GM12878 (cell line): ENCODE results near the gene HERC2.

Experiments used
- CEBPB ChIP-seq, 2 experiments: fragments of 150-350 bp in 1 of 2; IDR thresholded peaks; 2 replicates each; pipeline ENCODE4 v1.6.1; 2012 to 2014; ENCODE audit warnings: low read depth in 2 of 2, low read length in 2 of 2, borderline replicate concordance in 1 of 2, inconsistent platforms in 1 of 2
- CTCF ChIP-seq, 3 experiments: IDR thresholded peaks in 2 of 3; conservative IDR thresholded peaks in 1 of 3; 2 replicates each; pipeline ENCODE4 v1.5.1; 2011; ENCODE audit warnings: low read depth in 3 of 3, low read length in 3 of 3, mild to moderate bottlenecking in 3 of 3, control low read depth in 2 of 3, moderate library complexity in 2 of 3, inconsistent platforms in 1 of 3, mixed read lengths in 1 of 3; ENCODE audit not compliant: control insufficient read depth in 2 of 3, insufficient read depth in 1 of 3; ENCODE audit errors: extremely low read depth in 1 of 3
- NR2F1 ChIP-seq: fragments of 450-650 bp; conservative IDR thresholded peaks from 2 replicates; pipeline ENCODE4 v1.6.1; 2017; ENCODE audit warnings: mild to moderate bottlenecking
- POLR2A ChIP-seq: IDR thresholded peaks from 2 replicates; pipeline ENCODE4 v1.6.1; 2011; ENCODE audit warnings: low read depth, mild to moderate bottlenecking, low read length
- SRF ChIP-seq, 2 experiments: IDR thresholded peaks; 2 replicates each; pipeline ENCODE4 v1.6.1; 2011; ENCODE audit warnings: low read depth in 2 of 2, low read length in 2 of 2, mild to moderate bottlenecking in 1 of 2, moderate library complexity in 1 of 2
- TCF12 ChIP-seq: IDR thresholded peaks from 2 replicates; pipeline ENCODE4 v1.6.1; 2011; ENCODE audit warnings: low read depth, mild to moderate bottlenecking, low read length
- ZBTB40 ChIP-seq: fragments of 450-650 bp; IDR thresholded peaks from 2 replicates; pipeline ENCODE4 v1.6.1; 2016; ENCODE audit warnings: mild to moderate bottlenecking, moderate library complexity, borderline replicate concordance
- ZNF274 ChIP-seq: IDR thresholded peaks from one replicate; pipeline ENCODE4 v1.8.0; 2011; ENCODE audit not compliant: insufficient read length, insufficient read depth

- no peak for TF ChIP-seq SRF (IDR thresholded peaks at IDR 0.05; ENCODE audit: low read depth in 2 of 2, low read length in 2 of 2)
- no peak for TF ChIP-seq ZBTB40
- no peak for TF ChIP-seq CEBPB (IDR thresholded peaks at IDR 0.05; ENCODE audit: borderline replicate concordance in 1 of 2, low read depth in 2 of 2, low read length in 2 of 2)
- TF ChIP-seq TCF12, result no peak
- TF ChIP-seq CTCF (IDR thresholded peaks at IDR 0.05 in 2 of 3, conservative IDR thresholded peaks at IDR 0.05 in 1 of 3; ENCODE audit: control insufficient read depth in 2 of 3, extremely low read depth in 1 of 3, insufficient read depth in 1 of 3, low read depth in 3 of 3, low read length in 3 of 3), result no peak
- TF ChIP-seq NR2F1, result no peak
- TF ChIP-seq POLR2A, result no peak
- no peak for TF ChIP-seq ZNF274
Measured at GRCh38 chr15:28105793-28106192, 216.2 kb downstream of the HERC2 start.
